Measurements from ENCODE around the gene RASA3. TPM values are rescaled to one million over a fixed set of nuclear protein-coding genes. Genes with fewer than 3 reads are reported as not detected.

Gene RASA3
- polyA plus RNA-seq, 12 donors: 8.9 to 23.0 (median 20.0) TPM; not detected in 1

DNA sequence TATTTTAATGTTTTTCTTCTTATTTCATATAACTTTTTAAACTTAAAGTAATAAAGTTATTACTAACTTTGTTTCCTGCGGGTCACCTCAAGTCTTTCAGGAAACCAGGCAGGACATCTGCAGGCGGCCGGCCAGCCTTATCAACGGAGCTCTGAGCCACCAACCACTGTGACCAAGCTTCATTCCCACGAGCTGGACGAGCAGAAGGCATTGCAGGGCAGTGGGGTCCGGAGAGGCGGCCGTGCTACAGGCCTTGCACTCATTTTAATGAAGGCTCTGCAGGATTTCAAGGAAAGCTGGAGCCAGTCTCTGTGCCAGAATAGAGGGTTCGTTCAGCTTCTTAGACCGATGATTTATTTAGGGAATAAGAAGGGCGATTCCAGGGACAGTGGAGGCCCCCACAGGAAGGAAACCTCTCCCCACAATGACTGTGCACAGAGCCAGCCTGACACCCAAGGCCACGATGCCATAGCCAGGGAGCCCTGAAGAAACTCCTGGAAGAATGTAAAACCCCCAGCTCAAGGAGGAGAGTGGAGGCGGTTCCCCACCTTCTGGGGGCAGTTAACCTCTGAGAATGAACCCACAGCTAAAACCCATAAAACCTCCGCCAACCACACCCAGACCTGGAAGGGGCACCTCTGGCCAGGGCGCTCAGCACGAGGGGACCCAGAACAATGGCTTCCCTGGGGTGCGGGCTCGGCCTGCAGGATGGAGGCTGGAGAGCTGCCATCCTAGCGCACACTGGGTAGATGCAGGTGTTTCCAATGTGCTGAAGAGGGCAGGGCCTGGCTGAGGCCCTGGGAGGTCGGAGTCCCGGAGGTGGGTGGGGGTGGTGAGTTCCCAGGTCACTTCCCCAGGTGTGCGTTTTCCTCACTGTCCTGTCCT, 75.0 kb downstream of the RASA3 start:
- no peak for DNase-seq

DNA sequence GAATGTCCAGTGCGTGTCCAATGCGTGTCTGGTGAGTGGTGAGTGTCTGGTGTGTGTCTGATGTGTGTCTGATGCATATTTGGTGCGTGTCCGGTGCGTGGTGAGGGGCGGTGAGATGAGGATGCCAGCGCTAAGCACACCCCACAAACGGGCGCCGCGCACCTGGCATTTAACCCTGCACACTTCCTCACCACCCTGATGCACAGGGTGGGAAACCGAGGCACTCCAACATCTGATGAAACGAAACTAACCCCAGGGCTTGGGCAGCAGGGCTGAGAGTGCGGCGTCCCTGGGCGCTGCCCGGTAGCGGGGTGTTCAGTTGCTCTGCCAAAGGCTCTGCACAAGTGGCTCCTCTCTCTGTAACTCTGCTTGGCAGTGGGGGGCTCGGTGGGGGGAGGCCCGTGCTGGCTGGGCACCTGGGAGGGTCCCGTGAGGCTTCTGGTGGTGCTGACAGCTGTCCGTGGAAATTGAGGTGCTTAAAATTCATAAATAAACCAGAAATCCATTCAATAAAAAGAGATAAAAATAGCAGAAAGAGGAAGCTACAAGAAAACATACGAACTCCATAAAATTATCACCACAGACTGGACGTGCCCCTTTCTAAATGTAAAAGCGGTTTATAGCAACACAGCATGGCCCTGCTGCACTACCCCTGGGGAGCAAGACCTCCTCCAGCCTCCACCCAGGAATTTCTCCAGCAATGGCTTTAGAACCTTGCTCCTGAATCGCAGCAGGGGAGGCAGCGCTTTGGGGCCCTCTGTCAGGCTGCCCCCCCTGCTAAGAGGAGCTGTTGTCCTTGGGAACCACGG, 76.0 kb downstream of the RASA3 start:
- DNase-seq: no peak

DNA sequence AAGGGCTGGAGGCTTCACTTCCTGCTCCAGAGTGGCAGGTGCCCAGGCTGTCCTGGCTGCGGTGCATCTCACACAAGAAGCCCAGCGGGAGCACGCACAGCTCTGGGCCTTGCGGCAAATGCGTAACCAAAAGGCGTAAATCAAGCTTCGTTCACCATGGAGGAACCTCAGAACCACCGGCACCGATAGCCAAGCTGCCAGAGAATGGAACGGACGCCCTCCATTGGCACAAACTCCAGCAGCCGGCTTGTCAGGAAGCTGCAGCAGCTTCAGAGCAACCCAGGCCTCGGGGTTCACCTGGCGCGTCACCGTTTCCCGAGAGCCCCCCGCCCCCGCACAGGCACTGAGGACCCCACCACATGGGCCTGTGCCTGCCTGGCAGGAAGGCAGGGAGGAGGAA, 76.7 kb downstream of the RASA3 start:
- no peak for DNase-seq

DNA sequence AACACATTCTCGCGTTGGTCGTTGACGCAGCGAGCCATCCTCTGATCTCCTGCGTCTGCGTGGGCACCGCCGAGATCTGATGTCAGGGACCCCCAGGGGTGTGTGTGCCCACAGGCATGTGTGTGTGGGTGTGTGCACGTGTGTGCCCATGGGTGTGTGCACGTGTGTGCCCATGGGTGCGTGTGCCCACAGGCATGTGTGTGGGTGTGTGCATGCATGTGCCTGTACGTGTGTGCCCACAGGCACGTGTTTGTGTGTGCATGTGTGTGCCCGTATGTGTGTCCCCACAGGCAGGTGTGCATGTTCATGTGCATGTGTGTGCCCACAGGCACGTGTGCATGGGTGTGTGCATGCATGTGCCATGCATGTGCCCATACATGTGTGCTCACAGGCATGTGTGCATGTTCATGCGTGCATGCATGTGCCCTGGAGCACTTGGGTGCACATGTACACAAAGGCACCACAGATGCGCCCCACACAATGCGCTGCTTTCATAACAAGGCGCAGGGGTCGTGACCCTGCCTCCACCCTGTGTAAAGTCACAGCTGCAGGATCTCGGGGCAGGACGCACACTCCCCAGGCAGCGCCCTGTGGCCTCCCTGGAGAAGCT, 77.5 kb downstream of the RASA3 start:
- DNase-seq: no peak

DNA sequence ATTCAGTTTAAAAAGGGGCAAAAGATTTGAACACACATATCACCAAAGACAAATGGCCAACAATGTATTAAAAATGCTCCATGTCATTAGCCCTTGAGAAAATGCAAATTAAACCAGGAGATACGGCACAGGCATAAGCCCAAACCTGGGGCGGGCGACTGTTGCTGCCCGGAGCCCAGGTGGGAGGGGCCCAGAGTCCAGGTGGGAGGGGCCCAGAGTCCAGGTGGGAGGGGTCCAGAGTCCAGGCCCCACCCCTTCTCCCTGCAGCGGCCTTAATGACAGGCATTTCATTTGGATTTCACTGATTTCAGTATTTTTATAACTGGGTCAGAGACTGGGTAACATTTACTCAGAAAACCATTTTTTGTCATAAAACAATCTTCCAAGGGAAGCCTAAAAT, 78.2 kb downstream of the RASA3 start:
- no peak for DNase-seq

DNA sequence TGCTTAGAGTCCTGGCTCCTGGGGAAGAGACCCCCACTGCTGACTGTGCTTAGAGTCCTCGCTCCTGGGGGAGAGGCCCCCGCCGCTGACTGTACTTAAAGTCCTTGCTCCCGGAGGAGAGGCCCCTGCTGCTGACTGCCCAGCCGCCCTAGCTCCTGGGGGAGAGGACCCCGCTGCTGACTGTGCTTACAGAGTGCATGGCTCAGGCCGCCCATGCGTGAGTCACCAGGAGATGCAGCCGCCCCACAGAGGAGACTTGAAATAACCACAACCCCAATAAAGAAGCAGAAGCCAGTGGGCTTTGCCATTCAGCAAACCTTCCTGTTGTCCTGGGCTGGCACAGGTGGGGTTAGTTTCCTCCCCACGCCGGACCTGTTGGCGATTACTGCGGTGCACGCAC, 79.4 kb downstream of the RASA3 start:
- no peak for DNase-seq

DNA sequence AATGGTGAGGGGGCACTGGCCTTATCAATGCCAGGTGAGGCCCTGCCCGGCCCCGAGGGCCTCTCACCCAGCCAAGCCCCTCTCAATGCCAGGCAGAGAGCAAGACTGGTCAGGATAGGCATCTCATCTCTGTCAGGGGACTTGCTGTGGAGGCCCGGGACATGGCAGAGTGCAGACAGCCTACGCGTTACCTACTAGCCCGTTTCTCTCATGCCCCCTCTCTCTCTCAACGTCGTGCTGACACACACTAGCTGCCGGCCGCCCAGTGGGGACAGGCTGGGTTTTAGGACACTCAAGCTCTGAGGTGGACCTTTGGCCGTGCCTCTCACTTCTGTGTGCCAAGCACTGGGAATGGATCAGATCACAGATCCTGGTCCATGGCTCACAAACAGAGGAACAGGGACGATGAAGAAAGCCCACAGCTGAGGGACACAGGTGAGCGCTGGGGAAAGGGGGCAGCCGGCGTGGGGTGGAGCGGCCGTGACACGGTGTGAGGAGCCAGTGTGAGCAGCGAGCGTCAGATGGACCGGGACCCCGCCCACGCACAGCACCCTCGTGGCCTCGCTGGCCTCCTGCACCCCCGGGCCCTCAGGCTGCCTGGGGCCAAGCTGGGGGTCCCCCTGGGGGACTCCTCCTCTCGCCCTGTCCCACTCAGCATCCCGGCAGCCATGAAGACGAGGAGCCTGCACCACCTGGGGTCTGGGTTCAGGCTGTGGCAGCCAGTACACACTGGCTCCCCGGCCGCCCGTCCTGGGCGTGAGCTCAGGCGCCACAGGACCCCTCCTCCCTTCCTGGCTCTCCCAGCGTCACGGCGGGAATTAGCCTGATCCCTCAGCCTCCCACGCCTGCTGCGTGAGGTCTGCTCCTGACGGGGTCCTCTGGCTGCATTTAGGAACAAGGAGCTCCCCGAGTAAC, 81.6 kb downstream of the RASA3 start:
- DNase-seq: no peak

DNA sequence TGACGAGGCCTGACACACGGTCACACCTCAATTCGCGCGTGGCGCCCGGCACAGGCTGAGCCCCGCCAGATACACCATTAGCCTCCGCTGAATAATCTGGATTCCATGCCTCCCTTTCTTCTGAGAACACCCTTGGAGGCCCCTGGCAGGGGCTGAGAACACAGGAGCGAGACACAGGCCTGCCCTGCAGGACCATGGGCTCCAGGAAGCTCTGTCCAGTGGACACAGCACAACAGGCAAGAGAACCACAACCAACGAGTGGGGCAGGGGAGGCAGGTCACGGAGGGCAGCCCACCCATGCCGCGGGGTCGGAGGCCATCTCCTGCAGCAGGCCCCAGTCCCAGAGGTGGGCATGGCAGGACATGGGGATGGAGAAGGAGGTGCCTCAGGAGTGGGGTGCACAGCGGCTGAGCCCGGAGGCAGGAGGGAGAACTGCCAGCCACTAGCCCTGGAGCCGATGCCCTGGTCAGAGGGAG, 82.8 kb downstream of the RASA3 start:
- no peak for DNase-seq

DNA sequence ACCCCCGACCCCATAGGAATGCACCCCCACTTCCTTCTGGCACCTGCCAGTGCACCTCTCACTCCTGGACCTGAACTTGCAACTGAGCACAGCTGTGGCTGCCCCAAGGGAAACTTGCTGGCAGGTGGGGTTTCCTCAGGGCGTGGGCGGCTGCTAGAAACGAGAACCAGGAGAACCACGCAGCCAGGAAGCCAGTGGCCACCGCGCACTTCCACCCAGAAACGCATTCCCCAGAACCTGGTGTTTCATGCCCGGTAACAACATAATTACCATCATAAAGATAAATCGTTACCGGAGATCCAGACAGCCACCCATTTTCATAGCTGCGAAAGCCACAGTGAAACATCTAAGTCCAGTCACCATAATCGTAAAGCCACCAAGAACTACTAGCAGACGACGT, 83.4 kb downstream of the RASA3 start:
- DNase-seq: no peak

DNA sequence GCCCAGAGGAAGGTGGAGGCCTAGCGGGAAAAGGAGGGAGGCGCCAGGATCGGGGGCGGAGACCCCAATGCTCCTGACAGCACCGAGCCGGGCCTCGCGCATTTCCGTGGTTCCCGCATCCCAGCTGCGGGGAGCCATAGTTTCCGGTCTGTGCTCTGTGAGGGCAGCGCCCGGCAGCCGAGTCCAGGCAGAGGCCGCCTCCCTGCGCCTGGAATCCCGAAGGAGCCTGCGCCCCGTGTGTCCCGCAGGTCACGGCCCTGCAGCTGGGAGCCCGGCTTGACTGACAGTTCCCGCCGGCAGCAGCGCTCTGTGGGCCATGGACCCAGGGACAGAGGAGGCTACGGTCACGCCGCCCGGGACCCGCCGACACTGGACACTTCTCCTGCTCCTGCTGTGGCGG, 84.0 kb downstream of the RASA3 start:
- no peak for DNase-seq

DNA sequence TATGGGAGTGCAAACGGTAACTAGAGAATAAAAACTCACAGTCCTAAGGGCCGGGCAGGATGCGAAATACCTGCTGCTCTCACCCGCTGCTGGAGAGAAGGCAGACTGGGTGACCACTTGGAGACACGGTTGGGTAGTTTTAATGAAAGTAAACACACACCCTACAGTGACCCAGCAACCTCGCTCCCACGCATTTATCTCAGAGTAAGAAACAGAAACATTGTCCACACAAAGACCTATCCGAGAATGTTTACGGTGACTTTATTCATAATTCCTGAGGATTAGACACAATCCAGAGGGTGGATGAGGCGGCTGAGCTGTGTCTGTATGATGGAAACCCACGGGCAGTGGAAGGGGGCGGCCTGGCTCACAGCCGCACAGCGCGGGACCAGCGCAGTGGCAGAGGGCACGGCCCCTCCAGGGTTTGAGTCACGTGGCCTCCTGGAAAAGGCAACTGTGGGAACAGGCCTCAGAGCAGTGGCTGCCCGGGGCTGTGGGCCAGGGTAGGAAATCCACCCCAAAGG, 85.0 kb downstream of the RASA3 start:
- no peak for DNase-seq

DNA sequence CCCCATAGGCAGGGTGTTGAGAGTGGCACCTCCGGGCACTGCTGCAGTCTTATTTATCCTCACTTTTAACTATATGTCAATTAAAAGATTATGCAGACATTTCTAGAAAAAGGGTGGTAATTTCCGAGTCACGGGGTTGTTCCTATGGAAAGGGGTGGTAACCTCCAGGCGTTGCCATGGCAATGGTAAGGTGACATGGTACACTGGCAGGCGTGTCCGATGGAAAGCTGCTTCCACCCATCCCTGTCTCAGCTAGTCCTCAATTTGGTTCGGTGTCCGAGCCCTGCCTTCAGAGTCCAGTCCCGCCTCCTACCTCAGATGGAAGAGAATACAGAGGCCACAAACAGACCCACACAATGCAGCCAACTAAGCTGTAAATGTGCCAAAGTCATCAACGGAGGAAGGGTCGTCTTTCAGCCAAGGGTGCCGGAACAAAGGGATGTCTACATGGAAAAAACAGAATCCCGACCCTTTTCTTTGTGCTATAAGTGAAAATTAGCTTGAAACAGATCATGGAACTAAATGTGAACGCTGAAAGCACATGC, 85.9 kb downstream of the RASA3 start:
- no peak for DNase-seq

DNA sequence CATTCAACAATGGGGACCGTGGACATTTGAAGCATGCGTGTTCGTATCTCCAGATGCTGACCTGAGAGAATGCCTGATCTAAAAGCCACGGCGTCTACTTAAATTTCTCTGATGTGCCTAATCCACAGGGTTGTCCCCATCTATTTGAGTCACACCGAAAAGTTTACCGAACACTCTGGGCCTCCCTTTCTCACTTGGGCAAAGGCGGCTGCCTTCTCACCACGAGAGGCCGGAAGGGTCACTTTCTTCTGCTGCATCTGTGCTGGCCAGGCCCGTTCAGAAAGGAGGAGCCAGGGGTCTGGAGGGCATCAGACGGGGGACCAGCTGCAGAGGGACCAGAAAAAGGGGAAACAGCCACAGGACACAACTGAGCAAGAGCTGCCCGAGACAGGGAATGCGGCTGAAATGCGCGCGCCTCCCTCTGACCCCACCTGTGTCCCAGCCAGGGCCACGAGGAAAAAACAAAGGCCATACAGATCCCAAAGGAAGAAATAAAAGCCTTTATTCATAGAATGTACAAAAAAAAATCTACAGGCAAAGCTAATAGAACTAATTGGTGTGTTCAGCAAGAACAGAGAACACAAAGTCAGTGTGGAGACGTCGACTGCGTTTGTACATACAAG, 87.2 kb downstream of the RASA3 start:
- no peak for DNase-seq

DNA sequence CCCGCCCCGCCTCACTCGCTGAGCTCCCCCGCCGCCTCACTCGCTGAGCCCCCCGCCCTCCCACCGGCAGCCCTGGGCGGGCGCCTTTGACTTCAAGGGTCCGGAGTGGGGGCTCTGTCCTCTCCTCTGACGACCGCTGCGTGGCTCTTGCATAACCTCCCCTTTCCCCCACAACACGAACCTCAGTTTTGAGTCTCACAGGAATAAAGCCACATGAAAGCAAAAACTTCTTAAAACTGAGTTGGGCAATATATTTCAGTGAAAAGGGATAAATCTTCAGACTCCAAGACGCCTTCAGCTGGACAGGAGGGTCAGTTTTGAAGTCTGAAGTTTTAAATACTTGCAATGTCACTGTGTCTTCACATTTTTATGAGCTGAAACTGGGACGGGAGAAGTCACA, 87.9 kb downstream of the RASA3 start:
- DNase-seq: no peak

DNA sequence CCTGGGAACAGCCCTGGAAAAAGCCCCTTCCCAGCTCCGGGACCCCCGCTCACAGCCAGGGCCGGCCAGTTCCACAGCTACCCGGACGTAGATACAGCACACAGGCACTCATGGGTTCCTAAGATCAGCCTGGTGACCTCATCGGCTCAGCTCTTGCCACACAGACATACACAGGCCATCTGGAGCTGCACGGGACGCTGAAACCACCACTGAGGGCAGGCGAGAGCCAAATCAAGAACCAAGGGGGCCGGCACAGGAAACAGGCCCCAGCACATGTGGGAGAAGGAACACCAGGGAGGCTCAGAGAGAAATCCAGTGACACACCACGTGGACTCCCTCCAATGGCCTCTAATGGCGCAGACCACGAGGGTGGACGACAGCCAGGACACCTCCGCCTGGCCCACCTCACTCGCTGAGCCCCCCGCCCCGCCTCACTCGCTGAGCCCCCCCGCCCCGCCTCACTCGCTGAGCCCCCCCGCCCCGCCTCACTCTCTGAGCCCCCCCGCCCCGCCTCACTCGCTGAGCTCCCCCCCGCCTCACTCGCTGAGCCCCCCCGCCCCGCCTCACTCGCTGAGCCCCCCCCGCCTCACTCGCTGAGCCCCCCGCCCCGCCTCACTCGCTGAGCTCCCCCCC, 88.9 kb downstream of the RASA3 start:
- no peak for DNase-seq

DNA sequence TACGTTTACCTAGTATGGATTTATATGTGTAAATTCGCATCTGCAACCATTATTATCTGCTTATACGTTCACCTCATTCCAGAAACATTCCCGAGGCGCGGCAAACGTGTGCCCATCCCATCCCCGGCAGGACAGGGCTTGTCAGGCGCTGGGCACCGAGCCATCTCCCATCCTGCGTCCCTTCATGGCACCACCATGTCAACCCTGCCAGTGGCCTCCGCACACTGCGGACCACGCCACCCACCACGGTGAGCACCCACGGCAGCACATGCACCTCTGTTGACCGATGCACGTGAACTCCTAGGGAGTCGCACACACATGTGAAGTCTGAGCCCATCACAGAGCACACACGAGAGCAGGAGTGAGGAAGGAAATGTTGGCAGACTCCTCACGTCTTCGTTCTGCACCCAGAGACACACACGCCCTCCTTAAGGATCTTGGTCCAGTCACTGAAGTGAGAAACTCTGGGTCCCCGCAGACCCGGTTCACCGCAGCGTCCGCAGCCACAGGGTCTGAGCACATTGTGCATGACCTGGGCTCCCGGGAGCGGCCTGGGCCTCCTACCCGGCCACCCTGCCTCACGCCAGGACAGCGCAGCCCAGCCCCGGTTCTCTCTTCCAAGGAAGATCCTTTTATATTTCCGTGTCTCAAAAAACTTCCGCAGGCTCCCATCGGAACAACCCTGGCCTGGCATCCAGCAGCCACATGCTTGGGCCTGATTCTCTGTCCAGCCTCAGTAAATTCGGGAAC, 90.2 kb downstream of the RASA3 start:
- no peak for DNase-seq

DNA sequence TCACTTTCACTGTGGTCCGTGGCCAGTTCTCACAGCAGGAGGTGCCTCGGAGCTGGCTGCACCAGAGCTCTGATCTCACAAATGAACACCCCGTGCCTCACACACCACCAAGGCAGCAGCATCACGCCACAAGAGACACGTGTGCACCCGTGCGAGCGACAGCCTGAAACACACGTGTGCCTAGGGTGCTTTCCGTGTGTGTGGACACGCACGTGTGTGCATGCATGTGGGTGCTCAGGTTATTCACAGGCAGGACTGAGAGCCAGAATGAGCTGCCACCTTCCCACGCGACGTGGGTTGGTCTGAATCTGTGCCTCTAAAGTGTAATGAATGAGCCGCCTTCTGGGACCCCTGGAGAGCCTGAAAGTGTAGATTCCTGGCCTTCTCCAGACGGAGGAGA, 90.9 kb downstream of the RASA3 start:
- no peak for DNase-seq

DNA sequence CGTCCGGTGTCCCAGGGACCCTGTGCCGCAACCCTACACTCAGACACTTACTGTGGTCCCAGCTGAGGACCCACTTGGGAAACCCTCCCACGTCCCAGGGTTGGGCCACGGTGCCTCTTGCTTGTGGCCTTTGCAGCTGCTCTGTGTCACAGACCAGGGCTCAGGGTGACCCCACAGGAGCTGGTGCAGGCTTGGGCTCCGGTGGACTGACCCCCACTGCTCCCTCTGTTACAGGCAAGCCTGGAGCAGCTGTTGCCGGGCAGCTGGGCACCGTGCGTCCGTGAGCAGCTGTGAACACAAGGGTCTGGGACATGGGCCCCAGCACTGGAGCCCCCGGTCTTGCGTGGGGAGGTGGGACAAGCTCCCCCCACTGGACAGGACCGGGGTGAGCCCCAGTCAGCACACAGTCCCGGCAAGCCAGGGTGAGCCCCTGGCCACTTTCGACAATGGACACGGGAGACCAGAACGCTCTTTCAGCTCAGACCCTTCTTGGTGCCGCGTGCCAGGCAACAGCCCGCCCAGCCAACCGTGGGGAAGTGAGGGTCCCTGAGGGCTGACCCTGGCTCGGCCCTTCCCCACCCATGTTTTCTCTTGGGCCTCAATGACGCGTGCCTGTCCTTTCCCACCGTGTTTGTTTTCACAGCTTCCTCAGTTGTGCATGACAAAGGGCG, 92.8 kb downstream of the RASA3 start:
- DNase-seq: no peak

DNA sequence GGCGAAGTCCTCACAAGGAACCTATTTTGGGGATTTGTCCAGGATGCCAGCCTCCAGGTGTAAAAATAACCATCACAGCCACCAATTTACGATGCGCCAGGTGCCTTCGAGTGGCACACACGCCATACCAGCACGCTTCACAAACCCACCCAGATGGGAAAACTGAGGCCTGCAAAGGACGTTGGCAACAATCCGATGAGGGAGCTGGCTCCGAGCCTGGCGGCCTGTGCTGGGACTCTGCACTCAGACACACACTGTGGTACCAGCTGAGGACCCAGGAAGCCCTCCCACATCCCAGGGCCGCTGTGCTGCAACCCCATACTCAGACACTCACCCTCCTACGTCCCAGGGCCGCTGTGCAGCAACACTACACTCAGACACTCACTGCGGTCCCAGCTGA, 93.5 kb downstream of the RASA3 start:
- no peak for DNase-seq
